H7 (cell line): ENCODE results near the gene CCL8. TPM values are rescaled to one million over a fixed set of nuclear protein-coding genes. Genes with fewer than 3 reads are reported as not detected.
A peak's percentile ranks its signal among the peaks of the same experiment; 100 is the strongest.

Experiments
- DNase-seq: peaks from one replicate; pipeline ENCODE4 v3.0.0; 2012
- H3K27me3 ChIP-seq: 2 replicates; pipeline ENCODE4 v1.6.0; 2011; ENCODE audit warnings: mild to moderate bottlenecking, low read length; ENCODE audit not compliant: control insufficient read depth, insufficient read depth
- H3K36me3 ChIP-seq: replicated peaks from 2 replicates; pipeline ENCODE4 v1.5.1; 2011; ENCODE audit warnings: low read length; ENCODE audit not compliant: control insufficient read depth, insufficient read depth
- H3K4me3 ChIP-seq: 2 replicates; pipeline ENCODE4 v1.5.1; 2011; ENCODE audit warnings: low read depth, mild to moderate bottlenecking, control low read depth, low read length, moderate library complexity; ENCODE audit not compliant: insufficient read depth
- total RNA-seq: library from RNA; depleted of rRNA; stranded (reverse); fragments of >200 nt; shearing (Covaris generic); gene quantifications from 2 replicates; pipeline ENCODE4 v1.2.3, GENCODE V29; 2014

The CCL8 gene
- total RNA-seq, 1 experiment from 2014 or later = not detected

DNA sequence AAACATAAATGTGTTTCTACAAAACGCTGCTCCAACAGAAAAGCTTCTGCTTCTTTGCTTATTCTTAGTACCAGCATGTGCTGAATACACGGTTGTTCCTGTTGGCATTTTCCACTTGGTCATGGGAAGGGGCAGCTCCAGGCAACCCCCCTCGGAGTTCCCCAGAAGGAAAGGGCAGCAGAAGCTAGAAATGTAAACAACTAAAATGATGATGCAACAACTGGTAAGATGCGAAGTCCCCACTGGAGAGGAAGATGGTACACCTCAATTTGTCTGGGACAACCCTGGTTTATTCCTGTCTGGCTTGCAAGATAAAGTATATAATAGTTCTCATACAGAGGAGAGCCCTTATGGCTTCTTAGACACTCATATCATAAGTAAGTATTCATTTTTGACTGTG lies 27.8 kb downstream of the CCL8 start:
- Histone ChIP-seq H3K36me3 (no peaks in the 10 kb centered on the region), H3K27me3 (no peaks in the 10 kb centered on the region), H3K4me3 (no peak overlapping the region)
- no peak for DNase-seq

DNA sequence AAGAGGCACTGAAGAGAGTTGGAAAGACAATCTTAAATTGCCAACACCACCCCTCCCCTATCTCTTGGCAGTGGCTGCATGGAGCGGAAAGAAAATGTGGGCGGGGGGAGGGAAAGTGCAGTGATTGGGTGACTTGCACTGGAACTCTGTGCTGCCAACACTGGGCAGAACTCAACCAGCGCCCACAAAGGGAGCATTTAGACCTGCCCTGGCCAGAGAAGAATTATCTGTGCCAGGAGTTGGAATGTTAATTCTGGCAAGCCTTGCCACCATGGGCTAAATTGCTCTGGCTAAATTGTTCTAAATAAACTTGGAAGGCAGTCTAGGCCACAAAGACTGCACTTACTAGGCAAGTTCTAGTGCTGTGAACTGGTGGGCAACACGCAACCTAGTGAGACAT lies 30.5 kb downstream of the CCL8 start:
- Histone ChIP-seq H3K36me3 (no peaks in the 10 kb centered on the region), H3K27me3 (no peaks in the 10 kb centered on the region), H3K4me3 (no peak overlapping the region)
- no peak for DNase-seq

DNA sequence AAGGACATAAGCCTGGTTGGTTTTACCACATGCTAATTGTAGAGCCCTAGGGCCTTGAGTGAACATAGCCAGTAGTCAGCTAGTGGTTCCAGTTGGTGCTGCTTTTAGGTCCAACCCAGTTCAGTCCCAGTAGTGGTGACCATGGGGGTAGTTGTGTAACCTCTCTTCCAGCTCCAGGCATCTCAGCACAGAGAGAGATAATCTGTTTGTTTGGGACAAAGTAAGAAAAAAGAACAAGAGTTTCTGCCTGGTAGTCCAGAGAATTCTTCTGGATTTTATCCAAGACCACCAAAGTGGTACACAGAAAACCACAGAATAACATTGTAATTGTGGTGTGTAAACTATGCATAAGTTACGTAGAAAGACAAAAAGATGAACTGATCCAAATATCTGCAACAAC lies 31.9 kb downstream of the CCL8 start:
- Histone ChIP-seq H3K4me3 (no peak overlapping the region), H3K36me3 (no peaks in the 10 kb centered on the region), H3K27me3 (no peaks in the 10 kb centered on the region)

DNA sequence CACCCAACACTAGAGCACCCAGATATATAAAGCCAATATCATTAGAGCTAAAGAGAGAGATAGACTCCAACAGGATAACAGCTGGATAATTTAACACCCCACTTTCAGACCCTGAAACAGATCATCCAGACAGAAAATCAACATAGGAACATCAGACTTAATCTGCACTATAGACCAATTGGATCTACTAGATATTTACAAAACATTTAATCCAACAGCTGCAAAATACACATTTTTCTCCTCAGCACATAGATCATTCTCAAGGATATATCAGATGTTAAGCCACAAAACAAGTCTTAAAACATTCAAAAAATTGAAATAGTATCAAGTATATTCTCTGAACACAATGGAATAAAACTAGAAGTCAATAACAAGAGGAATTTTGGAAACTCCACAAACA lies 33.0 kb downstream of the CCL8 start:
- no peak for DNase-seq
- H3K36me3 ChIP-seq = no peaks in the 10 kb centered on the region
- no peak overlapping the region for H3K4me3 ChIP-seq
- H3K27me3 ChIP-seq = no peaks in the 10 kb centered on the region

More for the DNA sequence above, 31.9 kb downstream of the CCL8 start:
- no peak for DNase-seq

DNA sequence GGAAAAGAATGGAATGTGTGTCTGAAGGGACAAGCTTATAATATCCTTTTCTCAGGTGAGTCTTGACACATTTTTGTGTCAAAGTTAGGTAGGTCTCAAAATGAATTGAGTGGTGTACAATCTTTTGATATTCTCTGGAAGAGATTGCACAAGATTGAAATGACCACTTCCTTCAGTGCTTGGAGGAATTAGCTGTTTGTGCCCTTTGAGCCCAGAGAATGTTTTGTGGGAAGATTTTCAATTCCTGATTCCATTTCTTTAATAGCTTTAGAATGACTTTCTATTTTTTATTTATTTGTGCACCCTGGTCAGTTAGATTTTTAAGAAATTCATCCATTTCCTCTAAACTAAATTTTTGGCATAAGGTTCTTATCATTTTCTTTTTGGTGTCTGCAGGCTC lies 35.4 kb downstream of the CCL8 start:
- no peak for DNase-seq
- Histone ChIP-seq H3K4me3 (no peak overlapping the region), H3K27me3 (no peaks in the 10 kb centered on the region), H3K36me3 (no peaks in the 10 kb centered on the region)

DNA sequence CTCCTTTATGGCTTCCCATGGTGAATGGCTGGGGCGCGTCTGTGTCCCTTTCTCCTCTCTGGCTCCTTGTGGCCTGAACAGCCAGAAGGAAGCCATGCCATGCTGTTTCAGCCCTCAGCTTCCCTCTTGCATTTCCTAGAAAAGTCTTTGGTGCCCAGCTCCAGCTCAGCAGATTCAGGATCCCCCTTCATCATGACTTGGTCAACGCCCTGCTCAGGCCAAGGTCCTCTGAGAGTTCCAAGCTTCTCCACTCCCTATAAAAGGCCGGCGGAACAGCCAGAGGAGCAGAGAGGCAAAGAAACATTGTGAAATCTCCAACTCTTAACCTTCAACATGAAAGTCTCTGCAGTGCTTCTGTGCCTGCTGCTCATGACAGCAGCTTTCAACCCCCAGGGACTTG lies 37.0 kb downstream of the CCL8 start, which contains the start of gene CCL13:
TSS of gene CCL13 (plus strand) at position 287 of the 400 bp plus-strand sequence. CDS start at position 334, 47 bp downstream.
- Histone ChIP-seq H3K36me3 (no peaks in the 10 kb centered on the region), H3K27me3 (no peaks in the 10 kb centered on the region), H3K4me3 (no peak within 1 kb of the TSS)
- DNase-seq = no peak

DNA sequence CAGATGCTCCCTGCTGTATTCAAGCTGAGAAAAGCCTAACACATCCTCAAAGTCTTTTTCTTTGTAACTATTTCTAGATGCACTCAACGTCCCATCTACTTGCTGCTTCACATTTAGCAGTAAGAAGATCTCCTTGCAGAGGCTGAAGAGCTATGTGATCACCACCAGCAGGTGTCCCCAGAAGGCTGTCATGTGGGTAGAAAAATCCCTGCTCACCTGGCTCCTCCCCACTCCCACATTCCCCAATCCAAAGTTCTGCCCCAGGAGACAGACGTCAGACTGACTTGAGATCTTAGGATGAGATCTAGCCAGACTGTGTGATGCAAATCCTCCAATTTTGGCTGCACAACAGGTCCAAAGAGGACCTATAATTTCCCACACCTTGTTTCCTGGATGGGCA lies 38.2 kb downstream of the CCL8 start:
- Histone ChIP-seq H3K4me3 (no peak overlapping the region), H3K36me3 (no peaks in the 10 kb centered on the region), H3K27me3 (no peaks in the 10 kb centered on the region)
- DNase-seq = peak; percentile 44

DNA sequence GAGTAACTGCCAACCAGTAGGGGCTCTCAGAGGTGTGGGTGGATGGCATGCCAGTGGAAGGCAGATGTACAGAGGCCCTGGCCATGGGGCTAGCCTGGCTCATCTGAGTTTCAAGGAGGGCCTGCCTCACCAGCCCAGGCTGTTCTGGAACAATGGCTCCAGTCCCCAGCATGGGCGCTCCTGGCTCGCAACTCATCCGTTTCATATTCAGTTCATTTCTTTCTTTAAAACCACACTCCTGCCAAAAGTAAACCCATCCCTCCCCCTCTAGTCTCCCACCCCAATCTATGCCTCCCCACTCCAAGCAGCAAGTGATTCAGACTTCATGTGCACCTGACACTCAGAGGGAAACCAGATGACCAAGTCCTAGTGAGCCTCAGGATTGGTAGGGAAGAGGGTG lies 39.4 kb downstream of the CCL8 start:
- Histone ChIP-seq H3K4me3 (no peak overlapping the region), H3K27me3 (no peaks in the 10 kb centered on the region; the same call in 1 of the 2 replicates), H3K36me3 (no peaks in the 10 kb centered on the region)
- no peak for DNase-seq

DNA sequence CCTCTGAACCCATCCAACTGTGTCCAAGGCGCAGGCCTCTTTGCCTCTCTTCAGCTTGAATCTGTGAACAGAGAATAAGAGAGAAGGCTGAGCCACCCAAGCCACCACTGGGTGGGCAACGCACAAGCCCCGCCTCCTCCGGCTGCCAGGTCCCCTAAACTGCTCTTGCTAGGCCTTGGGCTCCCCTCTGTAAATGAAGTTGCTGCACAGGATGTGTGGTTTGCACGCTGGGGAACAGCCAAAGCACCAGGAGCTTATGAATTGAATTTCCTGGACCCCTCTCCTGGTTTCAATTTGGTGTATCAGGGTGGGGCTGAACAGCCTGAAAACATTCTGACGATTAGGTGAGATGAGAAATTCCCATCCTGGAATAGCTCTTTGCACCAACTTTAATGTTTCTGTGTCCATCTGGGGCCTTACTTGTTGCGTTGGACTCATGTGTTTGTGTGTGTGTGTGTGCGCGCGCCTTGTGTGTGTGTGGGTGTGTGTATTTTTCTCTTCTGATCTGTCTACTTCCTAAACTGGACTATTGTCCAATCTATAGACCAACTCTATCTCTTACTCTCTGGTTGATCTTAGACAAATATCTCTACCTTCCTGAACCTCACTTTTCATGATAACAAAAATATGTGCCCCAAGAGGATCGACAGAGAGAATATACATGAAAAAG lies 41.5 kb downstream of the CCL8 start:
- no peaks in the 10 kb centered on the region; the same call in 1 of the 2 replicates for H3K27me3 ChIP-seq
- H3K4me3 ChIP-seq = no peak overlapping the region
- no peak for DNase-seq
- H3K36me3 ChIP-seq = no peaks in the 10 kb centered on the region

DNA sequence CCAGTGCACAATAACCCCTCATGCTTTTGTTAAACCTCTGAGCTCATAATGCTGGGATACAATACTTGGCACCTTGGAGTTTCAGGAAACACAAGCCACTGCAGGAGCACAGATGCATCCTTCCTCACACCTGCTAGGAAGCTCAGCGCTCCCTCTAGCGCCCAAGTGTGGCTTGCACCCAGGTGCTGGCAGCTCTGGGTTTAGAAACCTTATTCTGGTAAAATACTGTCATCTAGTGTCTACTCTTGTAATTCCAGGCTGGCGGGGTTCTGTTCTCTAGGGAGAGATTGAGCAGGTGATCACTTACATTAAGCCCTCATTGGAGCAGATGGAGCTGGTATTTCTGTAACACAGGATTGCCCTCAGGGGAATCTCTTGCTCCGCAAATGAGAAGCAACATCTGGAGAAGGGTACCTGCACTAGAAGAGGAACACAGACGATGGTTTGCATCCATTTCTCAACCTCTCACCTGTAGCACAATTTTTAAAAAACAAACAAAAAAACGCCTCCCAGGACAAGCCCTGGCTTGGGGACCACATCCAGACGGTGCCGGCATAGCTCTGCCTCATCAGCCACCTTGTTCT lies 42.3 kb downstream of the CCL8 start:
- Histone ChIP-seq H3K27me3 (no peaks in the 10 kb centered on the region; the same call in 1 of the 2 replicates), H3K4me3 (no peak overlapping the region), H3K36me3 (no peaks in the 10 kb centered on the region)
- peak; percentile 88 for DNase-seq

DNA sequence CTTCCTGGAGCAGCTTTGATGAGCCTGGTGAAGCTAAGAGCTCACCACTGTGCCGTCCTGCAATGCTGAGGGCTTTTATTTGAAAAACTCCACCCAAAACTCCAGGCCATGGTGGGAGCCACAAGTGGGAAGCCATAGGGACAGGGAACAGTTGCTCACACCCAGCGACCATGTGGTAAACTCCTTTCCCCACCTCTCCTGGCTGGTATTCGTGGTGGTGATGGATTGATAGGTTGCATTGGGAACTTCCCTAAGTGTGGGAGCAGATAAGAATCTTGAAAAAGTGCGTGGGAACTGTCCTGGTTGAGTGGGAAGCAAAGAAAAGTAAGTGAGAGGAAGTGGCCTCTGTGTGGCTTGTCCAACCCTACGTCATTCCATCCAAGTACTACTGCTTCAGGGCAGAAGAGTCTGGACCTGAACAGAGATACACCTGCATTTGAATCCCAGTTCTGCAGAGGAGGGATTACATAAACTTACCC lies 44.0 kb downstream of the CCL8 start, which contains the start of gene CCL1:
TSS of gene CCL1 (minus strand) at position 51 of the 479 bp plus-strand sequence. CDS start 72 bp downstream, outside the sequence.
- Histone ChIP-seq H3K36me3 (no peaks in the 10 kb centered on the region), H3K4me3 (no peak within 1 kb of the TSS), H3K27me3 (no peaks in the 10 kb centered on the region; the same call in 1 of the 2 replicates)
- no peak for DNase-seq

DNA sequence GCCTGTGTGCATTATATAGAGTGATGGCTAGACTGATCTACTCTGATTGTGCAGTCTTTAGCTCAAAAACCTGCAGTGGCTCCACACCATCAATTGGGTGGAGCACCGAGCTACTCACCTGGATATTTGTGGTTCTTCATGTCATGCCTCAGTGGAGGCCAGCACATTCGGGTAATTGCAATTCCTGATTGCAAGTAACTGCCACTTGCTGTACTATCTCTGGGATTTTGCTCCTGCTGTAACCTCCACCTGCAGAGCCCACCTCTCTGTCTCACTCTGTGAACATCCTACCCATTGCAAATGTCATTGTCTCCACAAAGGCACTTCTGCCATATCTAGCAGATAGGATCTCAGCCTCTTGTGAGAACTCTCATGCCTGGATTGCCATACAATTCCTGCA lies 45.5 kb downstream of the CCL8 start:
- Histone ChIP-seq H3K36me3 (no peaks in the 10 kb centered on the region), H3K4me3 (no peak overlapping the region), H3K27me3 (no peaks in the 10 kb centered on the region; the same call in 1 of the 2 replicates)
- no peak for DNase-seq

DNA sequence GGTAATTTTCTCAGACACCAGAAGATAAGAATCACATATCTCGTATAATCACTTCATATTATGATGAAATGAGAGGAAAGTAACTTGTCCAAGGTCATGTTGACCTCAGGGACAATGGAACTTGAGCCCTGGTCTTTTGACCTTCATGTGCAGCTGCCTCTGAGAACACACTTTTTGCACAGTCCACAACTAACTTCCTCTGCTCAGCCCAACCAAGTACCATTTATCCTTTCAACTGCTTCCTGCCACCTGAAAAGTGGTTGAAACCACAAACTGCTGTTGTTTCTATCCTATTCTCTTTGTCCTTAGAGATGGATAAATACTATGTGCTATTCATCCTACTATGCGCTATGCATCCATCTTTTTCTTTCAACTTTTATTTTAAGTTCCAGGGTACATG lies 46.1 kb downstream of the CCL8 start:
- Histone ChIP-seq H3K27me3 (no peaks in the 10 kb centered on the region; the same call in 1 of the 2 replicates), H3K4me3 (no peak overlapping the region), H3K36me3 (no peaks in the 10 kb centered on the region)
- DNase-seq = no peak

DNA sequence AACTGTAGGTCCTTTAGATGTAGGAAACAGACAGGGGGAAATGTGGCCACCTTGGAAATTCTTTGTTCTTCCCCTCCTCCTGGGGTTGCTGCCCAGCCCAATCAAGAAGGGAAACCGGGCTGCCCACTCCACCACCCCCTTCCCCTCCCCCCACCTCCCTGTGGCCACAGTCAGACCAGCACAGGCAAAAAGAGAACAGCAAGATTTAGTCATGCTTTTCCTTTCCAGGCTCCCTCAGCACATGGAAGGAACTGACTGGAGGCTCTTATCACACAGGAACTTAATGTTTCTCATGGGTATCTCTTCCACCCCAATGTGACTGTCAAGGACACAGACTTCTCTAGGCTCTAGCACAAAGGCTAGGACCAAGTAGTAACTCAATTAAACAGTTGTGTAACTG lies 46.8 kb downstream of the CCL8 start:
- H3K36me3 ChIP-seq = no peaks in the 10 kb centered on the region
- no peak overlapping the region for H3K4me3 ChIP-seq
- no peaks in the 10 kb centered on the region; the same call in 1 of the 2 replicates for H3K27me3 ChIP-seq
- DNase-seq = no peak

DNA sequence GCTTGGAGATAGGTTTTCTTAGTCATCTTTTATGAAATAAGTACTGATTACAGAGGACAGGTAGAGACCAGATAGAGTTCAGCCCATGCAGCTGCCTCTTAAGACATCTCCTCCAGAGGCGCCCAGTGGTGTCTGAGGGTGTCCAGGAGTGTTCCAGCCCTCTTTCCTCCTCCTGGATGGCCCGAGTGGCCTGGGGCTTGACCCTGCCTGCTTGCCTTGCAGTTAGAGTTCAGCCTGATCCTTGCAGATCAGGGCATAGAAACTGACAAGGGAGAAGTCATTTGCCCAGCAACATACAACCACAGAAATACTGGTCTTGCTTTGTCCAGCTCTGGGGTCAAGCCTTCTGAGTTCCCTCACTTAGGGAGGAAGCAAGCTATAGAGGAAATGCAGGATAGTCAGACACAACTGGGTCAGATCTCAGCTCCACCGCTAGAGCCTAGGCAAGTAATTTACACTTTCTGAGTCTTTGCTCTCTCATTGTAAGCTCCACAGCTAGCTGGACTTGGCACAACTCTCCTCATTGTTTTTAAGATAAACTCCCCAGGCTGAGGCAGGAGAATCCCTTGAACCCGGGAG lies 47.4 kb downstream of the CCL8 start:
- no peak for DNase-seq
- Histone ChIP-seq H3K4me3 (no peak overlapping the region), H3K27me3 (no peaks in the 10 kb centered on the region; the same call in 1 of the 2 replicates), H3K36me3 (no peaks in the 10 kb centered on the region)
